LoVo (cell line): ENCODE measurements around the gene ZFTA.
"Not testable (repeated sequence)": the region's sequence is repeated elsewhere in the genome, so short reads cannot be mapped to it uniquely, and the experiment has no call there.

ENCODE experiments used
- DNase-seq: peaks from one replicate; pipeline ENCODE4 v3.0.0-alpha.2; 2016; ENCODE audit warnings: low spot score

ZFTA gene

DNA sequence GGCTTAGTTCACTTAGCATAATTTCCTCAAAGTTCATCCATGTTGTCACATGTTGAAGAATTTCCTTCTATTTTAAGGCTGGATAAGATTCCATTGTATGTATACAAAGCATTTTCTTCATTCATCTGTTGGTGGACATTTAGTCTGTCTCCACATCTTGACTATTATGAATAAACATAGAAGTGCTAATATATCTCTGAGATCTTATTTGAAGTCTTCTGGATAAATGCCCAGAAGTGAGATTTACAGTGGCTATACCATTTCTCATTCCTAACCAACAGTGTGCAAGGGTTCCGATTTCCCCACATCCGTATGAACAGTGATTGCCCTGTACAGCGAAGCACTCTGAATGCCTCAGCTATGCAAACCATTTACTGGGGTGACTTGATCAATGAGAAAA, 6.6 kb upstream of the ZFTA start:
- no peak for DNase-seq

DNA sequence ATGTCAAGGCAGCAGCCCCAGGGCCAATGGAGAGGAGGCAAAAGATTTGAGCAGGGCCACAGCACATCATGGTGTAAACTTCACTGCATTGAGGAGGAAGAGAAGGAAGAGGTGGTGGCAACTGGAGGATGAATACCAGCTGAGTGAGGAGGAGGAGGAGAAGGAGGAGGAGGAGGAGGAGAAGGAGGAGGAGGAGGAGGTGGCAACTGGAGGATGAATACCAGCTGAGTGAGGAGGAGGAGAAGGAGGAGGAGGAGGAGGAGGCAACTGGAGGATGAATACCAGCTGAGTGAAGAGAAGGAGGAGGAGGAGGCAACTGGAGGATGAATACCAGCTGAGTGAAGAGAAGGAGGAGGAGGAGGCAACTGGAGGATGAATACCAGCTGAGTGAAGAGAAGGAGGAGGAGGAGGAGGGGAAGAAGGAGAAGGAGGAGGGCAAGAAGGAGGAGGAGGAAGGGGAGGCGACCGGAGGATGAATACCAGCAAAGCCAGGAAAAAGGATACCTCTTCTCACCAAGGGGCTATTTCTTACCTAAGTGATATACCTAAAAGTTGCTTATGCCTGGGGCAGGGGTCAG, 3.3 kb upstream of the ZFTA start:
- DNase-seq = not testable (repeated sequence)

DNA sequence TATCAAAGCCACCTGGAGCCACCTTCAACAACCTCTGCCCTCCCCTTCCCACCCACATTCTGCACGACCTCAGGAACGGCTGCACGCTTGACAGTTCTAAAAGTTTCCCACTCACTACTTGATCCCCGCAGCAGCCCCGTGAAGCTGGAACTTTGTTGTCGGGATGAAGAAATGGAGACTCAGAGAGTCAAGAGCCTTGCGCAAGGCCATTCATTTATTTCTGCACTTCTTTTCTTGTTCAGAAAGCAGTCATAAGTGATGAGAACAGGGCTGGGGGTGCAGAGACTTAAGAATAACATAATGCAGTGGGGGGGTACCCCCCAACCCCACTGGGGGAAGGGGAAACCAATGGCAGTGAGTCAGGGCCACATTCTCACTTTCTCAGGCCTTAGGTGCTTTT, 2.2 kb upstream of the ZFTA start:
- no peak for DNase-seq

DNA sequence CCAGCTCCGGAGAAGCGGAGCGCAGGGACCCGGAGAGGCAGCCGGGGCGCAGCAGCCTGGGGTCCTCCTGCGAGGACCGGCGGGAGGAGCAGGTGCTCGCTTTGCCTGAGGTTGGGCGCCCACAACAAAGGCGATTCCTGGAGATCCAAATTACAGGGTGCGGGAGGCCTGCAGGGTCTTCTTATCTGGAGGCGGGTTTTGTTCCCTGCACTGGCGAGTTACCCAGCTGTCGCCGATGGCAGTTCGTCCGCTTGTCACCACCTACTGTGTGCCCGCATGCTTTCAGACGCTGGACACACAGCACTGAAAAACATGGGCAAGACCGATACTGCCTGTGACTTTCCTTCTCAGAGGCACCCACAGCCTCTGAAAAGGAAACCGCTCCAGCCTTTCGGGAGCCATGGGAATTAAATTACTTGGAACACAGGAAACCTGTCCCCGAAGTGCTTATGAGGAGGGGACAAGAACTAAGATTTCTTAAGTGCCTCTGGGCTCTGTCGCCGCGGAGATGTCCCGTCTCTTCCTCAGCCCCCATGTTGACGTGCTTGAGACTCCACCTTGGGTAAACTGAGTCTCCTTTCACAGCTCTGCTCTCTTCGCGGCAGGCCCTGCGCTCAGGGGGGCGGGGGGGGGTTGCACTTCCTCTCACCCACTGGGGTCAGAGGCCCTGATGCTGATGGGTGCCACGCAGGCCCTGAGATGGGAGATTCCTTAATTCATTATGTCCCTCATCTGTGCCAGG, 1.3 kb upstream of the ZFTA start:
- no peak for DNase-seq

DNA sequence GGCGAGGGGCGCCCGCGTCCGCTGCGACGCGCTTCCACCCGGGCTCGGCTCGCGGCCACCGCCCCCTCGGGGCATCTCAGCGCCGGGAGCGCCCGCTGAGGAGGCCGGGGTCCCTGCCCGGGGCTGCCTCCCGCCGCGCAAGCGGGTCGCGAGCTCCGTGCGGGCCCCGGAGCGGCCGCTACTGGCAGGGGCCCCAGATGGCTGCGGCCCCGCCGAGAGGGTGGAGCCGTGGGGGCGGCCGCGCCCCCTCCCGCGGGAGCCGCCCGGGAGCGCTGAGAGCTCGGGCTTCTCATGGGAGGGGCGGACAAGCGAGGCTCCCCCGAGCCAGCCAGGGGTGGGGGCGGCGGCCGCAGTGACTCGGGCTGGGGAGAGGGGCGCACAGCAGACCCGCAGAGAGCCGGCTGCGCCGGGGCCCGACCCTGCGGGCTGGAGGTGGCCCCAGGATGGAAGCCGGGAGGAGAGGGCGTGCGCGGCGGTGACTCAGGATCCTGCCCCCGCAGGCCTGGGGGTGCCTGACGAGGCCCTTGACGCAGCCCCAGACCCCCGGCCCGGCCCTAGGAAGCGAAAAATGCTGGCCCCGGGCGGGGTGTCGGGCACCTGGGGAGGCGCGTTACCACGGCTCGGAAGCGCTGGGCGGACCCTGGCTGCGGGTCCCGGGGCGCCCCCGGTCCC, 603 bp upstream of the ZFTA start:
- peak; percentile 33 for DNase-seq

DNA sequence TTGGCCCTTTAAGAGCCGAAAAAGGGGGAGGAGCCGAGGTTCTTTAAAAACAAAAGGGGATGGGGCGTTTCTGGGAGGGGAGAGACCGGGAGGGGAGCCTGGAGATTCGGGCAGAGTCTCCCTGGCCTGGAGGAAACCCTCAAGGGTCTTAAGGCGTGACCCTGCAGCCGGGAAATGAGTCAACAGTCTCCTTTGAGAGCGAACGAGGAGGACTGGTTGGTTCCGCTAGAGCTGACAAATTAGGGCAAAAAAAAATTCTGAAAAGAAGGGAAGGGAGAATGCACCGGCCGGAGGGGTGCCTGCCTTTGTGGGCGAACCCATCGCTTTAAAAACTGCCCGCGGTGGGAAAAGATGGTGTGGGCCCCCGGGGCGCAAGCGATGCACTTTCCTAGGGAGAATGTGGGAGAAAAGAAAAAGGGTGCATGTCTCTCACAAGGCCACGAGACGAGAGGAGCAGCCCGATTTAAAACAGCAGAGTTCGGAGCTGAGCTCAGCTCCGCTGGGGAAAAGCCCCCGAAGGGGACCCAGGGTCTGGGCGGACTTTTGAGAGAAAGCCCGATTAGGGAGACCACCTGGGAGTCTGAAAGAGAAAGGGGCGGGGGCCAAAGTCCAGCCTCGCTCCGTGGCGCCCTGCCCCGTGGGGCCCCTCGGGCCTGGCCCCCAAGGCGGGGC, 874 bp downstream of the ZFTA start:
- peak; percentile 45 for DNase-seq

DNA sequence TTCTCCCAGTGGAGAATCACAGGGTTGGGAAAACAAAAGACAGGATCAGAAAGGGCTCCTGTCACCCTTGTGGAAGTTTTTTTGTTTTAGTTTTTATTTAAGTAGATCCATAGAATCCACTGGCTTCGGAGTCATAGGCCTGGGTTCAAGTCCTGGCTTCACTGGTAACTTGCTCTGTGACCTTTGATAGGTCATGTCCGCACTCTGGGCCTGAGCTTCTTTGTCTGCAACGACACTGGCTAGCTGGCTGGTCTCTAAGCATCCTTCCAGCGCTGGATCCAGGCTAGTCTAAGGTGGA, 1.4 kb downstream of the ZFTA start:
- DNase-seq = no peak

DNA sequence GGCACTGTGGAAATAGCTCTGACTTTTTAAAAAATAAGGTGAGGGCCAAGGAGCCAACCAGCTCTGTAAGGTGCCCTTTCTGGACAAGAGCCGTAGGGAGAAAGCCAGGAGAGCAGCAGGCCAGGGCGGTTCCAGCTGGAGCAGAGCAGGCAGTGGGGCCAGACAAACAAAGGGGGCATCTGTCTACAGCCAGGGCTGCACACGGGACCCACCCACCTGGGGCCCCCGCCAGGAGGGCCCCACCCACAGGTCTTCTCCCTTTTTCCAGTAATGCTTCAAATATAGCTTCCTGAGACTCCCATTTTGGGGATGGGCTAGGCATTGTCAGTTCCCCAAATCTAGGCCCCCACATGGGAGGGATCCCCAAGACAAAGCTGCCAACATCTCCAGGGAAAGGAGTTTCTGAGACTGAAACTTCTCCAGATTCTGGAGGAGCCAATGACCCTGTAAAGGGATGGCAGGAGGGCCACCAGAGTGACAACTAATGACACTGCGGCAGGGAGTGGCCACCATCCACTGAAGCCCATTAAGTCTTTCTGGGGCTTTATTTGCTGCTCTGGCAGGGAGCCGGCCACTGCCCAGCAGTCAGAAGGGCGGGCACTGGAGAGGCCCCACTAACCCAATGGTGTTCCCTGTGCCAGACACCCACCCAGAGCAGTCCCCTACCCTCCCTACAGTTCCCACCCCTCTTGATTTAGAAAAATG, 1.9 kb downstream of the ZFTA start:
- DNase-seq = no peak

DNA sequence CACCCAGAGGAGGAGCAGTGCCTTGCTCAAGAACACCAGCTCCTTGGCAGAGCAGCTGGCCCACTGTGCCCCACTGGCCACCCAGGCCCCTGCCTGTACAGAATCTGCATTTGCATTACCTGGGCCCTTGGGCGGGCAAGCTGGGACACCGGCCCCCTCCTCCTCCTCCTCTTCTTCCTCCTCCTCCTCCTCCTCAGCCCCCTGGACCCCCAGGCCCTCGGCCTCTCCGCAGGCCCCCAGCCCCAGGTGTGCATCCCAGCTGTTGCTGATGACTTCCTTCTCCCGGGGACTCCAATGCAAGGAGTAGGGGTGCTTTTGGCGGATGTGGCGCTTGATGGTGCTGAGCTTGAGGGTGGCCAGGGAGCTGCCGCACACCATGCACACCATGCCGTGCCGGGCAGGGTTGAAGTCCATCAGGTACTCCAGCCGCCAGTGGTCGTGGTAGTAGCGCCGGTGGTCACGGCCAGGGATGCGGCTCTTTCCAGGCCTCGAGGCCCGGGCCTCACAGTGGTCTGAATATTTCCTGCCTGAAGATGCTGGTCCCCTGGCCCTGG, 2.8 kb downstream of the ZFTA start:
- DNase-seq = no peak

DNA sequence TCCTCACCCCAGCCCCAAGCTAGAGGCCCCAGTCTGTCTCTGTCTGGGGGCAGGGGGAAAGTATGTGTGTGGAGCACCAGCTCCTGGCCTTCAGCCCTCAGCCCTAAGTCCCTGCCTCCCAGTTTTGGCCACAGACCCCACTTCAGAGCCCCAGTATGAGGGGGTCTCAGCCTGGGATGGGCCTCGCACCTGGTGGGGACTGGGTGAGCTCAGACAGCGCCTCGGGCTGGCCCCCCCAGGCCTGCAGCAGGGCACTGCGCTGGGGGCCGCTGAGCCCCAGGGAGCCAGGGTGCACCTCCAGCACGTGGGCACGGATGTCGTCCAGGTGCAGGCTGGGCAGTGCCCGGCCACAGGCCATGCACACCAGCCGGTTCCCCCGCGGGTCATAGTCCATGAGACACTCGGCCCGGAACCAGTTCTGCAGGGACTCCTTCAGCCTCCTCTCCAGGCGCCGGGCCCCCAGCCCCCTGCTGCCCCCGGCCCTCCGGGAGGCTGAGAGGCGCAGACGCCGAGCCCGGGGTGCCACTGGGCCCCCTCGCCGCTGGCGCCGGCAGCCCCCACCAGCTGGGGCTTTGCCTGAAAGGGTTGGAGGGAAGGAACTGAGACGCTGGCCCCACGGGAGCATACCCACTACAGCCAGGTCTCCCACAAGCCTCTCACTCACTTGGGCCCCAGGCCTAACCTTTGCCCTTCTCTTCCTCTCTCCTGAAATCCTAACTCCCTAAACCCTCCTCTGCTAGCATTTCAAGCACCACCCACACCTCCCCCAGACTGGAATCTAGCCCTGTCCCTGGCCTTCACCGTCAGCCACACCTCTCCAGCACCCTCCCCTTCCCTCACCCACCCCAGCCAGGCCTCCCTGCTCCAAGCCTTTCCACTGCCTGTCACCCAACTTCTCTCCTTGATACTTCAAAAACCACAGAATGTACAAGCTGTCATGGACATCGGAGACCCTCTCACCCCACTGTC, 3.6 kb downstream of the ZFTA start:
- DNase-seq = no peak

DNA sequence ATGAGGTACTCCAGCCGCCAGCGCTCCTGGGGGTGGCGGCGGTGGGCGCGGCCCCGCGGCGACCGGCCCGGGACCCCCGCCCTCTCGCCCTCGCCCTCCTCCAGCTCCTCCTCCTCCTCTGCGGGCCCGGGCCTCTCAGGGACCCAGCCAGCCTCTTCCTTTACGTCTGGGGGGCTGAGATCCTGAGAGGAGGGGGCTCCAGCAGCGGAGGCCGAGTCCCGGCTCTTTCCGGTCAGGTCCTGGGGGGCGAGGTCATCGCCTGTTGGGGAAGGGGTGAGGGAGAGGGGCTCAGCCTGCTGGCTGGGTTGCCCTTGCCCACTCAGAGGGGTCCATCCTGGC, 4.3 kb downstream of the ZFTA start:
- no peak for DNase-seq

DNA sequence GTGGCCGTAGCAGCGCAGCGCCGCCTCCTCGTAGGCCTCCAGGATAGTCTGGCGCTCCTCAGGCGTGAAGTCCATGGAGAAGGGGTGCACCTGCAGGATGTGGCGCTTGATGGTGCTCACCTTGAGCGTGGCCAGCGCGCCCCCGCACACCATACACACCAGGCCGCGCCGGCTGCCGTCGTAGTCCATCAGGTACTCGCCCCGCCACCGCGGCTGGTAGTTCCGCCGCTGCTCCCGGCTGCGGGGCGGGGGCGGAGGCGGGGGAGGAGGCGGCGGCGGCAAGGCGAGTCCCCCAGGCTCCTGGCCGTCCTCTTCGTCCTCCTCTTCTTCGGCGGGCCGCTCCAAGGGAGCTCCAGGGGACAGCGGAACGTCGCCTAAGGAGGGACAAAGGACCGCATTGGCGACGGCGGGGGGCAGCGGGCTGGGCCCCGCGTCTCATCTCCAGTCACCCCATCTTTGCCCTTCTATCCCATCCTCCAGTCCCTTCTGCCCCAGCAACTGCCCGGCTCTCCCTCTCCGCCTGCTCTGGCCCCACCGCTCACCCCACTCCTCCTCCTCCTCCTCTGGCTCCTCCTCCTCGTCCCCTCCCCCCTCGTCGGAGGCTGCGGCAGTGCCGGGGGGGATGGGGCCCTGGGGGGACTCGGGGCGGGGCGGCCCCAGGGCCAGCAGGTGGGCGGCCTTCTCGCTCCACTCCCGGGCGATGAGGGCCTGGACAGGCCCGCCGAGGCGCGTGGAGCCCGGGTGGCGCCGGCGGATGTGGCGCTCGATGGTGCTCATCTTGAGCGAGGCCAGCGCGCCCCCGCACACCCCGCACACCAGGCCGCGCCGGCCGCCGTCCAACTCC, 4.9 kb downstream of the ZFTA start:
- no peak for DNase-seq

DNA sequence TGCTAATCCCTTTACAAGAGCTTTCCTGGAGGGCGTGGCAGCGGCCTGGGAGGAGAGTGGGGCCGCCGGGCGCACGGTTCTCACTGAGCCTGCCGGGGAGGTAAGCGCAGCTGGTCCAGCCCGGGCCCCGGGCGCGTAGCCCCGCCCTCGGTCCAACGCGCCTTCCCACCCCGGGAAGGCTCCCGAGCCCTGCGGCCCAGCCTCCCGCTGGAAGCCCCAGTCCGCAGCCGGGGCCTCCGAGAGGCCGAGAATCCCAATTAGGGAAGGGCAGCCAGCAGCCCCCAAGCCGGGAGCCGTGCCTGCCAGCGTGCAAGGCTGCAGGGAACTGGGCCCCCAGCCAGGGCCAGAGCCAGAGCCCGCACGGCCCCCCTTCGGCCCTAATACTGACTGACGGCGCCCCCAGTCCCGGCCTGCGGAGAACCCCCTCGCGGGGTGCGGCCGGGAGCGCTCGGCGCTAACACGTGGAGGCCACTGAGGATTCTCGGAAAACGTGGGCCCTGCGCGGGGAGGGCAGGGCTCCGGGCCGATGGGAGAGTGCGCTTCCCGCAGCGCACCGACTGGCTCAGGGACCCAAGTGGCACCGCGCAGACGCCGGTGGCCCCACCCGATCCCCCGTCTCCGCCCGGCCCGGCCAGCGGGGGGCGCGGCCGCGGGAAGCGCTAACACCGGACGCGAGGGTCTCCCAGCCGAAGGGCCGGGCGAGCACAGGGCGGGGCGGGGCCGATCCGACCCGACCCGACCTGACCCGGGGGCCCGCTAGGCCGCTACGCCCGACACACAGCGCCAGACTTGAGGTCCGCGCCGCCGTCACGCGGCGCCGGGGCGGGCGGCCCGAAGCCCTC, 5.7 kb downstream of the ZFTA start:
- no peak for DNase-seq

DNA sequence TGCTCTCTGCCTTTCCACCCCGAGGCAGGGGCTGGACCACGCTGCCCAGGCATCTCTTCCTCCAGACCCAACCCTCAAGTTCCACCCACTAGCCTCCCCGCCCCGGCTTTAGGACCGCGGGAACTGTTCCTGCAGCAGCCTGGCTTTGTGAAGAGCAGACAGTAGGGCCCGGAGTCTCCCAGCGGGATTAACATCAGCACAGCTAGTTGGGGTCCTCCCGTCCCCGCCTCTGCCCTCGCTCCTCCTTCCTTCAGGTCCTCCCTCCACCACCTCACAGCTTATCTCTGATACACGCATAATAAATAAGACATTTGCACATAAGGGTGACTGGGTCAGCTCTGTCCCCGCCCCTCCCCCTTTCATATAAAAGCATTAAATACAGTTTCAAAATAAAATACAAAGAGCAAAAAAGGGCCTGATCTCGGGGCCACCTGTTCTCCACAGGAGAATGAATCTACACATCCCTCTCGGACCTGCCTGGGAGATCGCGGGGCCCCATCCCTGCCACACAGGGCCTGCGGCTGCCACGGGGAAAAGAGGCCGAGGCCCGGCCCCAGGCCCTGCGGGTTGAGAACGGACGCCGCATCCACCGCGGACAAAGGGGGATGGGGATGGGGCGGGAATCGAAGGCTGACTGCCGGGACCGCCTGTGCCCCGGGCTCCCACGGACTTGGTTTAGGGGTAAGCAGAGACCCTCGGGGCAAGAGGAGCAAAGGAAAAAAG, 6.5 kb downstream of the ZFTA start:
- DNase-seq = no peak

DNA sequence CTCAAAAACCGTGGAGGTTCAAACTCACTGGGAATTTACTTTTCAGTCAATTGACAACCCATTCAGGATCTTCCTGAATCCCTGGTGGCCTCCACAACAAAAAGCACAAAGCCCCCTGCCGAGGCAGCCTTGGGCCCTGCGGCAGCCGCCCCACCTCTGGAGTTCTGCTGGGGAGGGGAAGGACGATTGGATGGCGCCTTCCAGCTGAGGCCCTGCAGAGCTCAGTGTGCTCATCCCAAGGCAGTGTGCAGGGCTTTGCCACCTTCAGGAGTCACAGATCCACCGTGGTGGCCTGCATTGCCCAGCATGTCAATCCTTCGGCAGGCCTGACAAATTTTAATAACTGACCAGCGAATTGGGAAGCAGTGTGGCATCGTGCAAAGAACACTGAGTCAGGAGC, 7.4 kb downstream of the ZFTA start:
- no peak for DNase-seq

DNA sequence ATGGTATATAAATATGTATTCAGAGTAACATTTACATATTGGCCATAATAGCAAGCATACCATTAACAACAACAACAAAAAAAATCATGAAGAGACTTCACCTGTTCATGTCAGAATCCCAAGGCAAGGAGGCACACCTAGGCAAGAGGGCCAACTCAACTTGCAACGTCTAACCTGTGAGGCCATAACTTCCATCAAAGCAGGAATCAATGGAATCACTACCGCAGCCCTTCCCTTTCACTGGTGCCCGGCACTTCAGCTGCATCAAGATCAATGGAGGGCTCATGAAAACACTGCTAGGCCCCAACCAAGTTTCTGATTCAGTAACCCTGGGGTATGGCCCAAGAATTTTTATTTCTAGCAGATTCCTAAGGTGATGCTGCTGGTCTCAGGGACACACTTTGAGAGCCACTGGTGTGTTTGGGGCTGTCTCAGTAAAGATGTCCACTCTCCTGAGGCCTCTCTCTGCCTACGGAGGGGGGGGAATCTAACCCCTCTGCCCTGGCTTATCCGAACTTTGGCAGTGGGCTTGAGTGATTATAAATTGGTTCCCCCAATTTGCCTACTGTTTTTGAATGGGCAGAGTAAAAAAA, 8.0 kb downstream of the ZFTA start:
- no peak for DNase-seq

DNA sequence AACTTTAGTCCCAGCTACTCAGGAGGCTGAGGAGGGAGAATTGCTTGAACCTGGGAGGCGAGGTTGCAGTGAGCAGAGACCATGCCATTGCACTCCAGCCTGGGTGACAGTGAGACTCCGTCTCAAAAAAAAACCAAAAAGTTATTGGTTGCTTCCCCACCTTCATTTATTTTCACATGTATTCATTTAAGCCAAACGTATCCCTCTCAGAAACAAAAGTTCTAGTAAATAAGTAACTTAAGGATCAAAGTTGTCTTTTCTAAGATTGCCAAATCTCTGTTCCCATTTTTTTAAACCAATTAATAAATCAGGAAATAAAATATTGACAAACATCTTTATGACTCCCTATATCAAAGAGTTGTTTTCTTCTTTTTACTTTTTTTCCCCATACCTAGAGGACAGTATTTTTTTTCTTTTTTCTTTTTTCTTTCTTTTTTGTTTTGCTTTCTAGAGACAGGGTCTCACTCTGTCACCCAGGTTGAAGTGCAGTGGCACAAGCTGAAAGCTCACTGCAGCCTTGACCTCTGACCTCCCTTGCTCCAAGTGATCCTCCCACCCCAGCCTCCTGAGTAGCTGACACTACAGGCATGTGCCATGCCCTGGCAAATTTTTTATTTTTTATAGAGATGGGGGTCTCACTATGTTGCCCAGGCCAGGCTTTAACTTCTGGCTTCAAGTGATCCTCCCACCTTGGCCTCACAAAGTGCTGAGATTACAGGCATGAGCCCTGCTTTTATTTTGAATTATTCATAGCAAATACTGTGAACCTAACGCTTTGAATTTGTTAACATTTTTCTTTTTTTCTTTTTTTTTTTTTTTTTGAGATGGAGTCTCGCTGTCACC, 11.4 kb downstream of the ZFTA start:
- no peak for DNase-seq
